Lung (tissue), 12 donors: Measurements from ENCODE around the gene COL11A1. TPM values are rescaled to one million over a fixed set of nuclear protein-coding genes. Genes with fewer than 3 reads are reported as not detected.

Experiments used
- ATAC-seq: fragments of 200-7000 bp; cut with Tn5 transposase; one replicate; pipeline ENCODE4 v1.9.1; 2020; ENCODE audit warnings: moderate number of reproducible peaks; ENCODE audit not compliant: insufficient read depth, low FRiP score
- DNase-seq, 3 donors: peaks; one replicate each; pipeline ENCODE4 v3.0.0-alpha.2; 2013 to 2017
- H3K27ac ChIP-seq, 2 donors: one replicate each; pipeline ENCODE4 v1.5.1; 2013; ENCODE audit warnings: mild to moderate bottlenecking in 2 of 2, moderate library complexity in 2 of 2, control low read depth in 1 of 2, inconsistent platforms in 1 of 2, low read depth in 1 of 2, low read length in 1 of 2
- H3K27me3 ChIP-seq, 3 donors: one replicate each; pipeline ENCODE4 v1.5.1; 2013; ENCODE audit warnings: low read length in 2 of 3; ENCODE audit not compliant: control insufficient read depth in 3 of 3, insufficient read depth in 3 of 3
- H3K36me3 ChIP-seq, 4 donors: one replicate each; pipeline ENCODE4 v1.5.1; 2013; ENCODE audit warnings: low read length in 4 of 4, mild to moderate bottlenecking in 1 of 4, moderate library complexity in 1 of 4; ENCODE audit not compliant: control insufficient read depth in 4 of 4, insufficient read depth in 4 of 4
- H3K4me1 ChIP-seq, 5 donors: one replicate each; pipeline ENCODE4 v1.5.1; 2013; ENCODE audit warnings: low read length in 5 of 5, mild to moderate bottlenecking in 2 of 5, moderate library complexity in 1 of 5; ENCODE audit not compliant: control insufficient read depth in 5 of 5, insufficient read depth in 5 of 5
- H3K4me3 ChIP-seq: one replicate; pipeline ENCODE4 v1.5.1; 2013; ENCODE audit warnings: mild to moderate bottlenecking, control low read depth, moderate library complexity
- H3K9ac ChIP-seq, 2 donors: one replicate each; pipeline ENCODE4 v1.5.1; 2013; ENCODE audit warnings: low read length in 2 of 2, control low read depth in 1 of 2; ENCODE audit not compliant: insufficient read depth in 1 of 2
- H3K9me3 ChIP-seq, 4 donors: one replicate each; pipeline ENCODE4 v1.5.1; 2013; ENCODE audit warnings: low read length in 3 of 4, mild to moderate bottlenecking in 1 of 4, moderate library complexity in 1 of 4; ENCODE audit not compliant: control insufficient read depth in 4 of 4, insufficient read depth in 3 of 4
- CTCF ChIP-seq: IDR thresholded peaks from 2 replicates; pipeline ENCODE4 v1.5.1; 2012; ENCODE audit warnings: mild to moderate bottlenecking; ENCODE audit errors: control extremely low read depth, extremely low read depth
- WGBS, 2 donors: extraction: QIAGEN DNeasy Blood & Tissue Kit; methylation state at CpG; one replicate each; pipeline ENCODE4 v1.1.7; 2013; 5-methylcytosine and 5-hydroxymethylcytosine counted together
- polyA plus RNA-seq, 2 donors: library from polyadenylated mRNA; stranded (reverse); fragments of 200-250 nt; gene quantifications; one replicate each; pipeline ENCODE4 v1.2.1, GENCODE V29; 2013
- total RNA-seq, 2 donors: library from RNA; depleted of rRNA in 1 of 2; stranded (reverse); fragments of >200 nt in 1 of 2; gene quantifications; one replicate each; pipeline ENCODE4 v1.2.1, GENCODE V29; 2014 to 2021
- donor health status: control.
- donor health status: control.
- donor health status: Bipolar disorder and iron deficiency.
- donor health status: healthy.
- donor health status: DM: yes; HTN: yes; CAD: no.

The COL11A1 gene
- total and polyA plus RNA-seq, 4 donors: 0.33 to 7.5 (median 0.70) TPM

GRCh38 chr1:102852613-102853012 lies 255.7 kb downstream of the COL11A1 start:
- ATAC-seq: no peak
- Histone ChIP-seq H3K36me3 (no peaks in the 10 kb centered on the region), H3K27ac (no peak overlapping the region), H3K9me3 (peaks cover 0 to 7% (median 2%) of the 10 kb centered on the region in 4 donors), H3K4me3 (no peak overlapping the region), H3K4me1 (no peaks in the 10 kb centered on the region), H3K27me3 (no peaks in the 10 kb centered on the region), H3K9ac (no peak overlapping the region)
- no peak for TF ChIP-seq CTCF
- WGBS, 2 donors: 77 to 88% methylated on average over 2 of the region's 2 CpGs
- DNase-seq: no peak

GRCh38 chr1:102851616-102852015 lies 256.7 kb downstream of the COL11A1 start:
- H3K4me3 ChIP-seq: no peak overlapping the region
- no peak overlapping the region for H3K27ac ChIP-seq
- H3K27me3 ChIP-seq: no peaks in the 10 kb centered on the region
- 87 to 91% methylated on average over 3 of the region's 3 CpGs for WGBS, 2 donors
- ATAC-seq (no peak), DNase-seq (no peak)
- H3K9me3 ChIP-seq: peaks cover 0 to 7% (median 2%) of the 10 kb centered on the region in 4 donors
- no peak for TF ChIP-seq CTCF
- H3K4me1 ChIP-seq: no peaks in the 10 kb centered on the region
- no peaks in the 10 kb centered on the region for H3K36me3 ChIP-seq
- H3K9ac ChIP-seq: no peak overlapping the region

- Histone ChIP-seq H3K27me3 (no peaks in the 10 kb centered on the region), H3K36me3 (no peaks in the 10 kb centered on the region), H3K9ac (no peak overlapping the region), H3K27ac (no peak overlapping the region), H3K4me3 (no peak overlapping the region), H3K4me1 (no peaks in the 10 kb centered on the region), H3K9me3 (no peaks in the 10 kb centered on the region)
- DNase-seq: no peak
- WGBS, 2 donors: 43 to 59% methylated on average over 3 of the region's 3 CpGs
- no peak for ATAC-seq
- no peak for TF ChIP-seq CTCF
Measured at GRCh38 chr1:102842606-102843005, 265.7 kb downstream of the COL11A1 start.

- WGBS, 2 donors: 78 to 87% methylated on average over 5 of the region's 5 CpGs
- Histone ChIP-seq H3K9me3 (no peaks in the 10 kb centered on the region), H3K27ac (no peak overlapping the region), H3K27me3 (no peaks in the 10 kb centered on the region), H3K4me3 (no peak overlapping the region), H3K9ac (no peak overlapping the region), H3K36me3 (no peaks in the 10 kb centered on the region), H3K4me1 (no peaks in the 10 kb centered on the region)
- no peak for TF ChIP-seq CTCF
- ATAC-seq (no peak), DNase-seq (no peak)
Measured at GRCh38 chr1:102840741-102841140, 267.6 kb downstream of the COL11A1 start.
